Urinary bladder (tissue), 4 donors: ENCODE results near the gene IL1RL1. TPM values are rescaled to one million over a fixed set of nuclear protein-coding genes. Genes with fewer than 3 reads are reported as not detected.

Experiments used
- DNase-seq: peaks from one replicate; pipeline ENCODE4 v3.0.0-alpha.2; 2015; ENCODE audit errors: extremely low spot score
- H3K27ac ChIP-seq: one replicate; pipeline ENCODE4 v1.5.1; 2013; ENCODE audit warnings: low read depth, mild to moderate bottlenecking, moderate library complexity
- H3K36me3 ChIP-seq: one replicate; pipeline ENCODE4 v1.6.1; 2013; ENCODE audit warnings: mild to moderate bottlenecking, moderate library complexity; ENCODE audit not compliant: insufficient read depth
- H3K4me1 ChIP-seq: one replicate; pipeline ENCODE4 v1.6.1; 2013; ENCODE audit warnings: mild to moderate bottlenecking, moderate library complexity; ENCODE audit not compliant: insufficient read depth
- H3K4me3 ChIP-seq: one replicate; pipeline ENCODE4 v1.5.1; 2013; ENCODE audit warnings: low read depth, low read length
- WGBS: extraction: QIAGEN DNeasy Blood & Tissue Kit; methylation state at CpG from one replicate; pipeline ENCODE4 v1.1.7; 2013; 5-methylcytosine and 5-hydroxymethylcytosine counted together
- polyA plus RNA-seq: library from polyadenylated mRNA; stranded (reverse); fragments of 200-250 nt; gene quantifications from one replicate; pipeline ENCODE4 v1.2.3, GENCODE V29; 2013
- total RNA-seq: library from RNA; depleted of rRNA; stranded (reverse); fragments of >200 nt; gene quantifications from one replicate; pipeline ENCODE4 v1.2.3, GENCODE V29; 2014
- donor health status: healthy with polysubstance abuse.
- donor health status: healthy.

Gene IL1RL1
- total and polyA plus RNA-seq, 2 donors, result 7.3 to 12.8 TPM

GRCh38 chr2:102282678-102283091 lies 28.7 kb upstream of the IL1RL1 start:
- WGBS, result 71% methylated on average over 2 of the region's 2 CpGs

GRCh38 chr2:102283996-102284395 lies 27.4 kb upstream of the IL1RL1 start:
- DNase-seq, result no peak
- Histone ChIP-seq H3K36me3 (no peaks in the 10 kb centered on the region), H3K4me3 (no peak overlapping the region), H3K27ac (no peak overlapping the region), H3K4me1 (no peaks in the 10 kb centered on the region)
- 92% methylated on average over 1 of the region's 1 CpG for WGBS

More at GRCh38 chr2:102282678-102283091, 28.7 kb upstream of the IL1RL1 start:
- Histone ChIP-seq H3K4me1 (no peaks in the 10 kb centered on the region), H3K4me3 (no peak overlapping the region), H3K27ac (no peak overlapping the region), H3K36me3 (no peaks in the 10 kb centered on the region)
- no peak for DNase-seq

- Histone ChIP-seq H3K4me3 (no peak overlapping the region), H3K27ac (no peak overlapping the region), H3K4me1 (no peaks in the 10 kb centered on the region), H3K36me3 (no peaks in the 10 kb centered on the region)
- no peak for DNase-seq
- 92% methylated on average over 3 of the region's 3 CpGs for WGBS
Observed at GRCh38 chr2:102284611-102285010, 26.8 kb upstream of the IL1RL1 start.

GRCh38 chr2:102285368-102285767 lies 26.0 kb upstream of the IL1RL1 start:
- no peak overlapping the region for H3K27ac ChIP-seq
- no peak overlapping the region for H3K4me3 ChIP-seq
- H3K4me1 ChIP-seq, result no peaks in the 10 kb centered on the region
- no peak for DNase-seq
- H3K36me3 ChIP-seq, result no peaks in the 10 kb centered on the region
- 61% methylated on average over 2 of the region's 2 CpGs for WGBS

GRCh38 chr2:102286041-102286440 lies 25.3 kb upstream of the IL1RL1 start:
- Histone ChIP-seq H3K4me3 (no peak overlapping the region), H3K27ac (no peak overlapping the region), H3K4me1 (no peaks in the 10 kb centered on the region), H3K36me3 (no peaks in the 10 kb centered on the region)
- WGBS, result 54% methylated on average over 3 of the region's 3 CpGs
- no peak for DNase-seq

GRCh38 chr2:102289129-102289528 lies 22.2 kb upstream of the IL1RL1 start:
- no peaks in the 10 kb centered on the region for H3K4me1 ChIP-seq
- no peaks in the 10 kb centered on the region for H3K36me3 ChIP-seq
- 91% methylated on average over 5 of the region's 5 CpGs for WGBS
- no peak for DNase-seq
- no peak overlapping the region for H3K27ac ChIP-seq
- no peak overlapping the region for H3K4me3 ChIP-seq

- no peak overlapping the region for H3K4me3 ChIP-seq
- no peak for DNase-seq
- H3K4me1 ChIP-seq, result no peaks in the 10 kb centered on the region
- no peaks in the 10 kb centered on the region for H3K36me3 ChIP-seq
- H3K27ac ChIP-seq, result no peak overlapping the region
Observed at GRCh38 chr2:102290594-102290993, 20.8 kb upstream of the IL1RL1 start.

- H3K36me3 ChIP-seq, result no peaks in the 10 kb centered on the region
- no peak for DNase-seq
- H3K4me3 ChIP-seq, result no peak overlapping the region
- WGBS, result 79% methylated on average over 4 of the region's 4 CpGs
- H3K4me1 ChIP-seq, result no peaks in the 10 kb centered on the region
- no peak overlapping the region for H3K27ac ChIP-seq
Observed at GRCh38 chr2:102291319-102292075, 19.9 kb upstream of the IL1RL1 start.

GRCh38 chr2:102294802-102295489 lies 16.4 kb upstream of the IL1RL1 start:
- 68% methylated on average over 3 of the region's 3 CpGs for WGBS
- H3K36me3 ChIP-seq, result no peaks in the 10 kb centered on the region
- no peaks in the 10 kb centered on the region for H3K4me1 ChIP-seq
- no peak for DNase-seq
- H3K27ac ChIP-seq, result no peak overlapping the region
- no peak overlapping the region for H3K4me3 ChIP-seq

- no peak for DNase-seq
- Histone ChIP-seq H3K4me3 (no peak overlapping the region), H3K27ac (no peak overlapping the region), H3K4me1 (no peaks in the 10 kb centered on the region), H3K36me3 (no peaks in the 10 kb centered on the region)
- 72% methylated on average over 1 of the region's 1 CpG for WGBS
Observed at GRCh38 chr2:102295566-102295965, 15.8 kb upstream of the IL1RL1 start.

- no peaks in the 10 kb centered on the region for H3K36me3 ChIP-seq
- no peak for DNase-seq
- no peak overlapping the region for H3K4me3 ChIP-seq
- no peak overlapping the region for H3K27ac ChIP-seq
- no peaks in the 10 kb centered on the region for H3K4me1 ChIP-seq
Observed at GRCh38 chr2:102296449-102296848, 14.9 kb upstream of the IL1RL1 start.

- no peaks in the 10 kb centered on the region for H3K36me3 ChIP-seq
- H3K27ac ChIP-seq, result no peak overlapping the region
- no peak for DNase-seq
- H3K4me3 ChIP-seq, result no peak overlapping the region
- no peaks in the 10 kb centered on the region for H3K4me1 ChIP-seq
- WGBS, result 73% methylated on average over 3 of the region's 3 CpGs
Observed at GRCh38 chr2:102297891-102298290, 13.5 kb upstream of the IL1RL1 start.

GRCh38 chr2:102301867-102302362 lies 9.4 kb upstream of the IL1RL1 start:
- 26% methylated on average over 7 of the region's 7 CpGs for WGBS
- H3K4me3 ChIP-seq, result no peak overlapping the region
- no peaks in the 10 kb centered on the region for H3K36me3 ChIP-seq
- DNase-seq, result no peak
- H3K27ac ChIP-seq, result no peak overlapping the region
- H3K4me1 ChIP-seq, result no peaks in the 10 kb centered on the region

GRCh38 chr2:102302458-102302857 lies 8.9 kb upstream of the IL1RL1 start:
- no peaks in the 10 kb centered on the region for H3K36me3 ChIP-seq
- DNase-seq, result no peak
- no peak overlapping the region for H3K4me3 ChIP-seq
- no peak overlapping the region for H3K27ac ChIP-seq
- H3K4me1 ChIP-seq, result no peaks in the 10 kb centered on the region
- 79% methylated on average over 3 of the region's 3 CpGs for WGBS
